ENCODE data around the gene CERS1. TPM values are rescaled to one million over a fixed set of nuclear protein-coding genes. Genes with fewer than 3 reads are reported as not detected.

The CERS1 gene
- total and polyA plus RNA-seq, 2 donors (not counting 3 experiments of a cell fraction or from before 2014, with no cell fraction given), result 4.0 to 8.5 TPM

- POLR2A ChIA-PET, result no interaction called here
Measured at GRCh38 chr19:18899624-18900560, 3.9 kb upstream of the CERS1 start.

More at GRCh38 chr19:18899624-18900560, 3.9 kb upstream of the CERS1 start:
- intact Hi-C loops (cut with micrococcal nuclease), result loop anchor here (5.0 kb wide), 1 partner anchor 72 kb away; no protein-coding TSS in a partner anchor
- CTCF ChIA-PET, result interaction anchor here (1.3 kb wide), 1 partner anchor 16 kb away, joined by 3 read pairs; no protein-coding TSS in a partner anchor
- Histone ChIP-seq H4K20me1 (replicated peaks; ENCODE audit: control insufficient read depth, extremely low read depth, insufficient read depth, low read length) (no peaks in the 10 kb centered on the region), H3K36me3 (ENCODE audit: control insufficient read depth in 2 of 2, extremely low read depth in 1 of 2, insufficient read depth in 2 of 2, low read length in 2 of 2) (peaks cover 0 to 21% of the 10 kb centered on the region in 2 experiments), H3K27ac (ENCODE audit: insufficient read depth, low read depth, low read length) (no peak overlapping the region), H2AFZ (ENCODE audit: low read depth, low read length) (no peak overlapping the region), H3K9me1 (replicated peaks; ENCODE audit: control insufficient read depth, extremely low read depth, insufficient read depth, low read length) (no peaks in the 10 kb centered on the region), H3K27me3 (ENCODE audit: control insufficient read depth in 2 of 2, insufficient read depth in 2 of 2, low read length in 2 of 2) (no peaks in the 10 kb centered on the region), H3K9me3 (replicated peaks; ENCODE audit: control insufficient read depth, insufficient read depth, low read length) (no peaks in the 10 kb centered on the region), H3K4me1 (ENCODE audit: control insufficient read depth, extremely low read depth, insufficient read depth, low read length) (no peaks in the 10 kb centered on the region), H3K79me2 (ENCODE audit: control insufficient read depth, insufficient read depth, low read length) (no peaks in the 10 kb centered on the region), H3K4me3 (replicated peaks in 1 of 3; ENCODE audit: insufficient read depth in 1 of 3, low read depth in 1 of 3, low read length in 3 of 3) (no peak overlapping the region), H3K4me2 (ENCODE audit: insufficient read depth, low read length) (no peak overlapping the region), H3K9ac (replicated peaks; ENCODE audit: extremely low read depth, insufficient read depth, low read length) (no peak overlapping the region)
- FAIRE-seq, result no peak
- no peak for DNase-seq (ENCODE audit: low read depth, low spot score)
- TF ChIP-seq MAX (IDR thresholded peaks at IDR 0.05; ENCODE audit: insufficient read depth, insufficient read length) (no peak), GATA2 (IDR thresholded peaks at IDR 0.05; ENCODE audit: insufficient read depth, insufficient read length, low read depth, low read length) (no peak), POLR2AphosphoS5 (IDR thresholded peaks at IDR 0.05; ENCODE audit: insufficient read depth, low read depth, low read length) (no peak), CTCF (IDR thresholded peaks at IDR 0.05; ENCODE audit: extremely low read depth in 1 of 2, insufficient read depth in 1 of 2, low read depth in 1 of 2, low read length in 2 of 2) (no peak), FOS (IDR thresholded peaks at IDR 0.05; ENCODE audit: borderline replicate concordance, insufficient read depth, low read length) (no peak), JUN (IDR thresholded peaks at IDR 0.05; ENCODE audit: borderline replicate concordance, insufficient read depth, insufficient read length, low read depth) (no peak), MYC (IDR thresholded peaks at IDR 0.05; ENCODE audit: low read depth, low read length) (no peak), POLR2A (IDR thresholded peaks at IDR 0.05; ENCODE audit: low read depth, low read length) (no peak), EZH2 (IDR thresholded peaks at IDR 0.05; ENCODE audit: borderline replicate concordance, low read depth, low read length, severe bottlenecking) (no peak)
- BruUV-seq (replicated peaks), result no TSS peak
- dilution Hi-C loops (cut with MboI; ENCODE audit: extremely low pct_ligation_motif_present, low sequenced_read_pairs), result no loop called here

Measured in endothelial cell of umbilical vein (primary cell).